Activated CD8-positive, alpha-beta memory T cell treated with anti-CD3 and anti-CD28 coated beads for 48 hours (primary cell): ENCODE data around the gene NRP2.

Experiments
- DNase-seq, 3 experiments: peaks; one replicate each; pipeline ENCODE4 v3.0.0-alpha.2; 2020; ENCODE audit warnings: low read depth in 2 of 3, low spot score in 2 of 3

The NRP2 gene

GRCh38 chr2:205682239-205682970 lies at the start of gene NRP2:
TSS of gene NRP2 (plus strand) at chr2:205682501. CDS start at chr2:205683291, 790 bp downstream.
- DNase-seq = no peak

GRCh38 chr2:205633994-205634393 lies 48.3 kb upstream of the NRP2 start:
- DNase-seq = no peak

DNA sequence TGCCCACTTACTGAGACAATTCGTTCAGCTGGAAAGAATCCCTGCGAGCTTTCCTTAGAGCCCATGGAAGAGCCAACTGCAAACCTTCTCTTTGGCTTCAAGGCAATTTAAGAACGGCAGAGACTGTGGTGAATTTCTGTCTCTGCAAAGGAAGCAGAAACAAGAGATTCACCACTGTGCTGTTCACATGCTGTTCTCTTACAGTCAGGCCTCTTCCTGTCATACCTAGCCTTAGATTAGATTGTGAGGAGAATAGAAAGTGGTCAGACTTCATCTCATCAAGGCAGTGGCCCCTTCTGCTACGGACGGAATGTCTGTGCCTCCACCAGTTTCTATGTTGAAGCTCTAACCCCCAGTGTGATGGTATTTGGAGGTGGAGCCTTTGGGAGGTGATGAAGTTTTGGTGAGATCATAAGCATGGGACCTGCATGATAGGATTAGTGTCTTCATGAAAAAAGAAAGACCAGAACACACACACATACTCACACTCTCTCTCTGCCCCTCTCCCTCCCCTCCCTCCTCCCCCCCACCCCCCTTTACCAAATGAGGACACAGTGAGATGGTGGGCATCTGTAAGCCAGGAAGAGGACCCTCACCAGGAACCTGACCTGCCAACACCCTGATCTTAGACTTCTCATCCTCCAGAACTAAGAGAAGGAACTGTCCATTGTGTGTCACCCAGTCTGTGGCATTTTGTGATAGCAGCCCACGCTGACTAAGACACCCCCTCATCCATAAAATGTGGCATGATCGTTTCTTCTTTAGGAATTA lies 45.6 kb upstream of the NRP2 start:
- no peak for DNase-seq

DNA sequence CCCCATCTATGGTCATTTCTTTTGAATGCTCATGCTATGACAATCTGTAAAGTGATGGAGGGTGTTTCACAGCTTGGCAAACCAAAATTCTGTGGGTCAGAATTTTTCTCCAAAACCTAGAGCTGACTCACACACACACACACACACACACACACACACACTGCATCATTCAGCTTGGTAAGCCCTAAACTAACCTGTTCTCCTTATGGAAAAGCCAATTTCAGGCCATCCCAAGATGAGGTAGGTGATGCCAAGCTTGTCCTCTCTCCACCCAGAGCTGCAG lies 45.0 kb upstream of the NRP2 start:
- DNase-seq = no peak

GRCh38 chr2:205637779-205638503 lies 44.4 kb upstream of the NRP2 start:
- DNase-seq = no peak

DNA sequence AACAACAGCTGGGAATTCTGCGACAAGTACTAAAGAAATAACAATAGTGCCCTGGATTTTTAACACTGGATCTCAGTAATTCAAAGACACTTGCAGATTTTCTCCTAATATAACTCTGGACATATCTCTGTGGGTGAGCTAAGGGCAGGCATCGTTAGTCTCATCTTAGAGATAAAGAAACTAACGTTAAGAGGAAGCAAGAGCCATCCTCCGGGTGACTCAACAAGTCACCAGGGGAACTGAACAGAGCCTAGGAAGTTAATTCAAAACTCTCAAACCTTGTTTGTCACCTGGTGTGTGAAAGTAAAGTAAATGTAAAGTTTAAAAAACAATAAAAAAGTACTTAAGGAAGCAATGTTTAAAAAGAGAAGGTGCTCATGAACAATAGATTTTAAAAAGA lies 41.6 kb upstream of the NRP2 start:
- no peak for DNase-seq

DNA sequence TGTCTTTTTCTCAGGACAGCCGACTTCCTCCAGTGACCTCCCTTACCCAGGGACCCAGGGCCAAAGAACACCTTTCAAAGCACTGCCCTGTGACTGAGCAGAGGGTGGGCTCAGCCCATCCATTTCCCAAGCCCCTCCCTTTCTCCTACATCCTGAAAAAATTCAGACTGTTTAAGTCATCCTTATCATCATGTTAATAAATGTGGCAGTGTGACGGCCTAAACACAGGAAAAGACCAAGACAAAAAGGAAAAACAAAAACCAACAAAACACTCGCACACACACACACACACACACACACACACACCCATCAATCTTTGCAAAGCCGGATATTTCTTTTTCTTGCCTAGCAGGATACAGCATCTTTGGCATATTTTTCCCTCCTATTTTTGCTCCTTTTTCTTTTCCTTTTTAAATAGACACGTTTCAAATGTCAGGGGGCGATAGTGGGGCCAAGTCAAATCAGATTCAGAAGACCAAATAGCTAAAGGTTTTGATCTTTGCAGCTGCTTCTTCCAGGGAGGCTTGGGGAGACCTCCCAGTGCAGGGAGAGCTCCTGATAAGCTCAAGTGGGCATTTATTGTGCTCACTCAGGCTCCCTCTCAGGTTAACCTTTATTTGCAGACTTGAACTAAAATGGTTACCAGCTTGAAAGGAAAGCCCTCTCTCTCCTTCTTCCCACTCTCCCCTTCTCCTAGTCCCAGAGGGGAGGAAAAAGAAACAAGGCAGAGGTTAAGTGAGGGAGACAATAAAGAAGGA lies 39.5 kb upstream of the NRP2 start:
- no peak for DNase-seq

- no peak for DNase-seq
Measured at GRCh38 chr2:205643391-205643885, 38.9 kb upstream of the NRP2 start.

DNA sequence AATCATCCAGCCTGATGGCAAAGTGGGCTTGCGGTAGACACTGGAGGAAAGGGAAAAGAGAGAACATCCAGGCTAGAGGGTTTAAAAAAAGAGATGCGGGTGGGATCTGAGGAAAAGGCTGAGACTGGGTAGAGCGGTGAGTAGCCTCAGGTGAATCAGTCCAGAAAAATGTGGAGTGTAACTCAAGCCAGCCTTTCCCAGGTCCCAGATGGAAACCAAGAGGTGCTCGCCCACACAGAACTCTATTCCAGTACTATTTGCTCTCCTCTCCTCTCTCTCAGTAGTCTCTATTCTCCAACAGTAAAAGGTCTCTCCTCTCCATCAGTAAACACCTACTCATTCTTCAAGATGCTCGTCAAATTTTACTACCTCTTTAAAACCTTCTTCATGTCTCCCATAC lies 38.3 kb upstream of the NRP2 start:
- DNase-seq = no peak

DNA sequence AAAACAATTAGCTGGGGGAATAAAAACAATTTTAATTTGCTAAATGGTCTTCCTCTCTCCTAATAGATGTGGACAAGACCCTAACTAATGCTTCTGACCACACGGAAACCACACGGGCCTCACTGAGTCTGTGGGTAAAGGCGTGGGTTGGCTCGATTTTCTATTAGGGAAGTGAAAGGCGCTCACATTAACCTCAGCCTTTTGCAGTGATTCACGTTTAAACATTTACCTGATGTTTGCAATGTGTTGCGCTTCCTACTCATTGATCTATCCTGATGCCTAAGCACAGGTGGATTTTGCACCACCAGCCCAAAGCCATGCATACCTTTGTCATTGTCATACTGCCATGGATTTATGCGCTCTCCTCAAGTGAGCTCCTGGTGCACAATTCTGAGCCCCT lies 35.6 kb upstream of the NRP2 start:
- DNase-seq = no peak

GRCh38 chr2:205650450-205650849 lies 31.9 kb upstream of the NRP2 start:
- no peak for DNase-seq

DNA sequence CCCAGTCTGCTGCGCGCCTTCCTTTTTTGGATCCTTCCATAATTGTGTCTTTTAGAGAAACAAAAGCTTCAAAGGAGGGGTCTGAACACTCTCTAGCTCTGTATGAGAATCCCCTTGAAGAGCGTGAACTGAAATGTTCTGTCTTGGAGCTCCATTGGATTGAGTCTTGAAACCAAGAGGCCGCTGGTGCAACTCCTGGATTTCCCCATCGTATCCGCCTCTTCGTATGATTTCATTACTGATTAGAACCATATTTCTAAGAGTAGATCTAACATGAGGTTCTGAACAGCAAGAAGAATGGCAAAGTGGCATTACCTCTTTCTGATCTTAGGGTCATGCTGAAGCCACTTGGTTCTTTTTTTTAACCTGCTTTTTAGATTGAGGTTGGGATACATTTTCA lies 31.4 kb upstream of the NRP2 start:
- no peak for DNase-seq

DNA sequence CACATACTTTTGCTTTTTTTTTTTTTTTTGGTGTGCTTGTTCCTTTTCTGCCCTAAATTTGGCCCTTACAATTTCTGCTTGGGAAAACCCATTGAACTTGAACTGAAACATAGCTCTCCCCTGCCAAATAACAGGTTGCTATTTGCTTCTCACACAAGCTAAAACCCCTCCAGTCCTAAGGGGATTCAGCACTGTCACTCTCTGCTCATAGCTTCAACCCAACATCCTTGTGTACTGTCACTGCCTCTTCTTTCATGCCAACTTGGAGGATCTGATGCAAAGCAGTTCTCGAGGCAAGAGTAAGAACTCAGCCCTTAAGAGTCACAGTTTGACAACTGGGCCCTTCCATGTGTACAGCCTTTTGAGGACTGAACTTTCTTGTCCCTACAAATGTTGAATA lies 30.6 kb upstream of the NRP2 start:
- no peak for DNase-seq

DNA sequence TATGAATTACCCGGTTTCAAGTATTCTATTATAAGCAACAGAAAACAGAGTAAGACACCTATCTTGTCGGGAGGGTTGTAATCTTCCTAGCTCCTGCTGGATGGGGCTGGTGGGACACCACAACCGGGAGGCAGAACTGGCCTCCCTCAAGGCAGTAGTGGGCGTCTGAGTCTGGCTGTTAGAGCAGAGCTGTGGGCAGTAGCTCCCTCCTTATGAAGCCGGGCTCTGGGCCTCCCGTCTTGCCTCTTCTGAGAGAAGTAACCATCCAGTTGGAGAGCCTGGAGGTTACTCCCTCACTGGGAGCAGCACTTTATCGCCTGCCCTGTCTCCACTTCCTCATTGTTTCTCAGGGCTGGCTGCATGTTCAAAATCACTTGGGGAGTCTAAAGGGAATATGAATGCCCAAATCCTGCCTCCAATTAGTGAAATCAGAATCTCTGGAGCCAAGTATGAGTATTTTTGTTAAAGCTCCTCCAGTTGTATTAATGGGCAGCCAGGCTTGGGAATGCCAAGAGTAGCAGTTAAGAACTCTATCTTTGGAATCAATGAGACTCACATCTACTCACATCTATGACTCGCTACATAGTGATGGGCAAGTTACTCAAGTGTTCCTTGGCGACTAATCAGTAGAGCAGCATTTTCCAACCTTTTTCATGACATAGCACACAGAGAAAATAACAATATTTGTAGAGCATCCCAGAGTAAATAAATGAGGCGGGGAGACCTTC lies 27.3 kb upstream of the NRP2 start:
- no peak for DNase-seq

DNA sequence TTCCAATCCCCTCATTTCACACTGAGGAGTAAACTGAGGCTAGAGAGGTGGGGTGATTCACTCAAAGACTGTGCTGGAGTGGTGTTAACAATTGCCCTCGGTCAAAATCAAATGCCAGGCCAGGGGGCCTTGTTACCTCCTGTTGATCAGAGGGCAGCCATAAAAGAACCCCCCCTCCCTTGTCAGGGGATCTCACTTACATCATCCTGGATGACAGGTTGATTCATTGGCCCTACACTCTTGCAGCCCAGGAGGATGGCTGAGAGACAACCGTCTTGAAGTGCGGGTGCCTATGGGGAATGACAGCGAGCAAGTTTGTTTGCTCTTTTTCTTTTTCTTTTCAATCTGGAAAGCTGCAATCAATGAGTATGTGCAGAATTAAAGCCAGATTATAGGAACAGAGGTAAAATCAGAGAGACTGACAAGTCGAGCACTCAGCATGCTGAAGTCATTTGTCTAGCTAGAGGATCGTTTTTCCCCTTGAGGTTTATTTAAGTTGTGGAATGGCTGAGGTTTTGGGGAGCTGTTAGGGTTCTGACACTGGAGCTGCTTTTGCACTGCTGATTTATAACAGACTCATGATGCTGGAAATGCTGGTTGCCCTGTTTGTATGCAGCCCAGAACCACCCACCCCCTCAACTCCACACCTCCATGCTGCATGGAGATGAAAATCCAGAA lies 26.4 kb upstream of the NRP2 start:
- DNase-seq = no peak

GRCh38 chr2:205656461-205656860 lies 25.8 kb upstream of the NRP2 start:
- DNase-seq = no peak

GRCh38 chr2:205656941-205657340 lies 25.4 kb upstream of the NRP2 start:
- DNase-seq = no peak

- no peak for DNase-seq
Measured at GRCh38 chr2:205657579-205657978, 24.7 kb upstream of the NRP2 start.

DNA sequence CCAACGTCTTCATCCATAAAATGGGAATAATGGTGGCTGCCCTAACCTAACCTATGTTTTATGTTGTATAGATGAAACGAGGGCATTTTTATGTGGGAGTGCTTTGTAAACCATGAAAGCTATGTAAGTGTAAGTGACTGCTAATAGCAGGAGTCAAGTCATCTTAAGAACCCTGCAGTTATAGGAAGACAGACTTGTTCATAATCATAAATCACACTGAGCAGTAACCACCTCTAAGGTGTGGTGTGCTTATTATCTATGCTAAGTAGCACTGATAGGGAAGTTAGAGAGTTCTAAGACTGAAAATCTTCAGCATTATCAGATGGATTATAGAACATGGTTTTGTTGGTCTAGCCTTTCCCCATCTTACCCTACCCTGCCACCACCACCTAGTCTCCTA lies 24.2 kb upstream of the NRP2 start:
- no peak for DNase-seq

- no peak for DNase-seq
Measured at GRCh38 chr2:205658572-205658971, 23.7 kb upstream of the NRP2 start.
